Measurements from ENCODE around the gene SEMA5A. TPM values are rescaled to one million over a fixed set of nuclear protein-coding genes. Genes with fewer than 3 reads are reported as not detected.

Gene SEMA5A
- total RNA-seq, 1 donor: 57.0 TPM

- TF ChIP-seq CTCF (IDR thresholded peaks at IDR 0.05; ENCODE audit: insufficient read depth, low read length): no peak
- no peak overlapping the region for H3K4me3 ChIP-seq (ENCODE audit: low read depth, low read length)
- DNase-seq (ENCODE audit: low read depth): no peak
These were observed 358.3 kb downstream of the SEMA5A start for GRCh38 chr5:9187614-9188013.

- no peak for TF ChIP-seq CTCF (IDR thresholded peaks at IDR 0.05; ENCODE audit: insufficient read depth, low read length)
- no peak for DNase-seq (ENCODE audit: low read depth)
- H3K4me3 ChIP-seq (ENCODE audit: low read depth, low read length): no peak overlapping the region
These were observed 359.8 kb downstream of the SEMA5A start for GRCh38 chr5:9186069-9186468.

- no peak for DNase-seq (ENCODE audit: low read depth)
- no peak overlapping the region for H3K4me3 ChIP-seq (ENCODE audit: low read depth, low read length)
- no peak for TF ChIP-seq CTCF (IDR thresholded peaks at IDR 0.05; ENCODE audit: insufficient read depth, low read length)
These were observed 361.9 kb downstream of the SEMA5A start for GRCh38 chr5:9183992-9184391.

- no peak for DNase-seq (ENCODE audit: low read depth)
- no peak for TF ChIP-seq CTCF (IDR thresholded peaks at IDR 0.05; ENCODE audit: insufficient read depth, low read length)
- no peak overlapping the region for H3K4me3 ChIP-seq (ENCODE audit: low read depth, low read length)
These were observed 362.8 kb downstream of the SEMA5A start for GRCh38 chr5:9182899-9183695.

- no peak for DNase-seq (ENCODE audit: low read depth)
- TF ChIP-seq CTCF (IDR thresholded peaks at IDR 0.05; ENCODE audit: insufficient read depth, low read length): no peak
These were observed 369.2 kb downstream of the SEMA5A start for GRCh38 chr5:9176641-9177040.

GRCh38 chr5:9174446-9174845, 371.4 kb downstream of the SEMA5A start:
- no peak for TF ChIP-seq CTCF (IDR thresholded peaks at IDR 0.05; ENCODE audit: insufficient read depth, low read length)
- H3K4me3 ChIP-seq (ENCODE audit: low read depth, low read length): no peak overlapping the region
- no peak for DNase-seq (ENCODE audit: low read depth)

More at GRCh38 chr5:9176641-9177040, 369.2 kb downstream of the SEMA5A start:
- no peak overlapping the region for H3K4me3 ChIP-seq (ENCODE audit: low read depth, low read length)

All from fibroblast of the aortic adventitia (primary cell).